Neural cell (in vitro differentiated cells): ENCODE measurements around the gene PTPRA. TPM values are rescaled to one million over a fixed set of nuclear protein-coding genes. Genes with fewer than 3 reads are reported as not detected.
"Not testable (repeated sequence)": the region's sequence is repeated elsewhere in the genome, so short reads cannot be mapped to it uniquely, and the experiment has no call there.

Experiments
- H2AFZ ChIP-seq: fragments of 200-600, 300-800 bp; sonication (generic), shearing (Covaris generic); 2 replicates; pipeline ENCODE4 v1.6.0; 2014; ENCODE audit warnings: low read depth, mild to moderate bottlenecking, antibody characterized with exemption, low read length, moderate library complexity
- H3F3A ChIP-seq: fragments of 200-600 bp; shearing (Covaris generic); 2 replicates; pipeline ENCODE4 v1.6.1; 2016; ENCODE audit warnings: mild to moderate bottlenecking, moderate library complexity, mixed read lengths, antibody characterized with exemption, low read length; ENCODE audit not compliant: insufficient read depth, poor library complexity, severe bottlenecking
- H3K27ac ChIP-seq: fragments of 200-600, 300-800 bp; sonication (generic), shearing (Covaris generic); 2 replicates; pipeline ENCODE4 v1.5.1; 2014; ENCODE audit warnings: mild to moderate bottlenecking, low read length, moderate library complexity
- H3K27me3 ChIP-seq: fragments of 300-800, 200-600 bp; sonication (generic), shearing (Covaris generic); 2 replicates; pipeline ENCODE4 v1.6.0; 2014; ENCODE audit warnings: mild to moderate bottlenecking, low read depth, low read length, moderate library complexity; ENCODE audit not compliant: insufficient read depth
- H3K36me3 ChIP-seq: fragments of 300-800, 200-600 bp; sonication (generic), shearing (Covaris generic); 2 replicates; pipeline ENCODE4 v1.5.1; 2014; ENCODE audit warnings: mild to moderate bottlenecking, antibody characterized with exemption, low read length, moderate library complexity; ENCODE audit not compliant: insufficient read depth
- H3K4me2 ChIP-seq: fragments of 300-800, 200-600 bp; sonication (generic), shearing (Covaris generic); 2 replicates; pipeline ENCODE4 v1.6.0; 2014; ENCODE audit warnings: mild to moderate bottlenecking, low read length
- H3K4me3 ChIP-seq: fragments of 300-800, 200-600 bp; sonication (generic), shearing (Covaris generic); 2 replicates; pipeline ENCODE4 v1.5.1; 2014; ENCODE audit warnings: mild to moderate bottlenecking, low read length, moderate library complexity
- H3K79me2 ChIP-seq: fragments of 200-600 bp; shearing (Covaris generic); replicated peaks from 2 replicates; pipeline ENCODE4 v1.6.0; 2014; ENCODE audit warnings: mild to moderate bottlenecking, low read length, moderate library complexity; ENCODE audit not compliant: insufficient read depth
- H3K9ac ChIP-seq: fragments of 300-800, 200-600 bp; sonication (generic), shearing (Covaris generic); 2 replicates; pipeline ENCODE4 v1.6.1; 2016; ENCODE audit warnings: mild to moderate bottlenecking, low read length, mixed read lengths
- H3K9me2 ChIP-seq: fragments of 200-600 bp; shearing (Covaris generic); 2 replicates; pipeline ENCODE4 v1.6.1; 2016; ENCODE audit warnings: mild to moderate bottlenecking, low read length, mixed read lengths; ENCODE audit not compliant: insufficient read depth
- H3K9me3 ChIP-seq: fragments of 200-600, 300-800 bp; sonication (generic), shearing (Covaris generic); 2 replicates; pipeline ENCODE4 v1.6.1; 2016; ENCODE audit warnings: mild to moderate bottlenecking, mixed run types, low read length, moderate library complexity, mixed read lengths
- H4K20me1 ChIP-seq: fragments of 200-600 bp; shearing (Covaris generic); 2 replicates; pipeline ENCODE4 v1.6.1; 2016; ENCODE audit warnings: mild to moderate bottlenecking, mixed run types; ENCODE audit not compliant: insufficient read depth
- CTCF ChIP-seq: fragments of 450-650 bp; IDR thresholded peaks from 2 replicates; pipeline ENCODE4 v1.5.1; 2014; ENCODE audit warnings: antibody characterized with exemption, mild to moderate bottlenecking, moderate library complexity; ENCODE audit not compliant: poor library complexity, severe bottlenecking
- EP300 ChIP-seq: fragments of 450-650 bp; conservative IDR thresholded peaks from 2 replicates; pipeline ENCODE4 v1.6.1; 2014; ENCODE audit warnings: antibody characterized with exemption, mild to moderate bottlenecking, moderate library complexity; ENCODE audit not compliant: poor library complexity, severe bottlenecking
- EZH2 ChIP-seq: fragments of 200-600, 300-800 bp; shearing (Covaris generic), sonication (generic); IDR thresholded peaks from 2 replicates; pipeline ENCODE4 v1.6.1; 2014; ENCODE audit warnings: antibody characterized with exemption, low read length, borderline replicate concordance, mild to moderate bottlenecking; ENCODE audit not compliant: insufficient read depth, poor library complexity, severe bottlenecking
- MXI1 ChIP-seq: fragments of 450-650 bp; conservative IDR thresholded peaks from 2 replicates; pipeline ENCODE4 v1.6.1; 2014; ENCODE audit warnings: antibody characterized with exemption, mild to moderate bottlenecking; ENCODE audit not compliant: poor library complexity, severe bottlenecking
- POLR2AphosphoS5 ChIP-seq: IDR thresholded peaks from 2 replicates; pipeline ENCODE4 v1.6.1; 2012
- RAD21 ChIP-seq: fragments of 450-650 bp; conservative IDR thresholded peaks from 2 replicates; pipeline ENCODE4 v1.6.1; 2014; ENCODE audit warnings: antibody characterized with exemption, mild to moderate bottlenecking, moderate library complexity
- REST ChIP-seq: IDR thresholded peaks from 2 replicates; pipeline ENCODE4 v1.6.1; 2012; ENCODE audit warnings: borderline replicate concordance
- SMC3 ChIP-seq: fragments of 450-650 bp; conservative IDR thresholded peaks from 2 replicates; pipeline ENCODE4 v1.6.1; 2014; ENCODE audit warnings: antibody characterized with exemption, mild to moderate bottlenecking, moderate library complexity; ENCODE audit not compliant: poor library complexity
- TAF1 ChIP-seq: IDR thresholded peaks from 2 replicates; pipeline ENCODE4 v1.6.1; 2012; ENCODE audit warnings: low read depth
- polyA plus RNA-seq: library from polyadenylated mRNA; depleted of rRNA; stranded (reverse); fragments of >200 nt; gene quantifications from 2 replicates; pipeline ENCODE4 v1.2.3, GENCODE V29; 2014

The PTPRA gene
- polyA plus RNA-seq, 1 donor from 2014 or later, result 68.2 TPM

GRCh38 chr20:3021327-3021726 lies 148.0 kb downstream of the PTPRA start:
- H3K36me3 ChIP-seq, result peaks cover 7% of the 10 kb centered on the region

GRCh38 chr20:3021777-3022176 lies 148.5 kb downstream of the PTPRA start:
- H3K4me2 ChIP-seq, result no peak overlapping the region
- peaks cover 7% of the 10 kb centered on the region for H3K36me3 ChIP-seq

More at GRCh38 chr20:3021327-3021726, 148.0 kb downstream of the PTPRA start:
- Histone ChIP-seq H3K9ac (no peak overlapping the region), H3K27me3 (no peaks in the 10 kb centered on the region), H2AFZ (no peak overlapping the region), H3K9me2 (no peaks in the 10 kb centered on the region), H3K27ac (no peak overlapping the region), H3K9me3 (no peaks in the 10 kb centered on the region), H4K20me1 (no peaks in the 10 kb centered on the region), H3F3A (no peaks in the 10 kb centered on the region), H3K4me2 (no peak overlapping the region), H3K4me3 (no peak overlapping the region), H3K79me2 (no peaks in the 10 kb centered on the region)
- TF ChIP-seq REST, result no peak
- TF ChIP-seq MXI1, result no peak
- TF ChIP-seq TAF1, result no peak
- TF ChIP-seq SMC3, result no peak
- no peak for TF ChIP-seq POLR2AphosphoS5
- no peak for TF ChIP-seq RAD21
- TF ChIP-seq CTCF, result no peak
- no peak for TF ChIP-seq EZH2
- no peak for TF ChIP-seq EP300

GRCh38 chr20:3022559-3023490 lies 149.5 kb downstream of the PTPRA start:
- not testable (repeated sequence) for H3K4me2 ChIP-seq, H3K36me3 ChIP-seq, H2AFZ ChIP-seq, H4K20me1 ChIP-seq, H3K27me3 ChIP-seq, H3K79me2 ChIP-seq, H3K9me2 ChIP-seq, H3K9me3 ChIP-seq, H3K27ac ChIP-seq, H3K9ac ChIP-seq, H3F3A ChIP-seq, H3K4me3 ChIP-seq

More at GRCh38 chr20:3021777-3022176, 148.5 kb downstream of the PTPRA start:
- H2AFZ ChIP-seq, result no peak overlapping the region
- no peaks in the 10 kb centered on the region for H4K20me1 ChIP-seq
- no peaks in the 10 kb centered on the region for H3K79me2 ChIP-seq
- no peaks in the 10 kb centered on the region for H3F3A ChIP-seq
- no peak overlapping the region for H3K27ac ChIP-seq
- no peaks in the 10 kb centered on the region for H3K9me2 ChIP-seq
- no peak overlapping the region for H3K9ac ChIP-seq
- no peaks in the 10 kb centered on the region for H3K27me3 ChIP-seq
- H3K9me3 ChIP-seq, result no peaks in the 10 kb centered on the region
- TF ChIP-seq MXI1 (no peak), SMC3 (no peak)
- H3K4me3 ChIP-seq, result no peak overlapping the region
